HCEC 1CT (cell line): ENCODE measurements around the gene LRRC47.
"Not testable (repeated sequence)": the region's sequence is repeated elsewhere in the genome, so short reads cannot be mapped to it uniquely, and the experiment has no call there.

ENCODE experiments used
- DNase-seq: peaks from one replicate; pipeline ENCODE4 v3.0.0-alpha.2; 2017

The LRRC47 gene

GRCh38 chr1:3814771-3815561 is 18.7 kb upstream of the LRRC47 start:
- DNase-seq: no peak

GRCh38 chr1:3814065-3814464 is 17.8 kb upstream of the LRRC47 start:
- DNase-seq: no peak

GRCh38 chr1:3811595-3811911 is 15.3 kb upstream of the LRRC47 start:
- no peak for DNase-seq

- not testable (repeated sequence) for DNase-seq
Measured at GRCh38 chr1:3810149-3810761, 14.0 kb upstream of the LRRC47 start.

- no peak for DNase-seq
Measured at GRCh38 chr1:3809680-3810079, 13.4 kb upstream of the LRRC47 start.

GRCh38 chr1:3807769-3808168 is 11.5 kb upstream of the LRRC47 start:
- DNase-seq: no peak

- DNase-seq: no peak
Measured at GRCh38 chr1:3805038-3805437, 8.7 kb upstream of the LRRC47 start.

- not testable (repeated sequence) for DNase-seq
Measured at GRCh38 chr1:3804627-3804944, 8.3 kb upstream of the LRRC47 start.

- DNase-seq: no peak
Measured at GRCh38 chr1:3803905-3804626, 7.8 kb upstream of the LRRC47 start.

- DNase-seq: not testable (repeated sequence)
Measured at GRCh38 chr1:3800795-3801194, 4.5 kb upstream of the LRRC47 start.

- DNase-seq: no peak
Measured at GRCh38 chr1:3799976-3800685, 3.8 kb upstream of the LRRC47 start.

- no peak for DNase-seq
Measured at GRCh38 chr1:3795453-3796214, 664 bp downstream of the LRRC47 start.

GRCh38 chr1:3790952-3791351 is 5.3 kb downstream of the LRRC47 start:
- DNase-seq: no peak

GRCh38 chr1:3790500-3790923 is 5.8 kb downstream of the LRRC47 start:
- DNase-seq: no peak

- no peak for DNase-seq
Measured at GRCh38 chr1:3789421-3790300, 6.6 kb downstream of the LRRC47 start.

GRCh38 chr1:3788756-3789420 is 7.4 kb downstream of the LRRC47 start:
- DNase-seq: no peak

GRCh38 chr1:3787745-3788605 is 8.3 kb downstream of the LRRC47 start:
- DNase-seq: no peak

- no peak for DNase-seq
Measured at GRCh38 chr1:3787349-3787715, 9.0 kb downstream of the LRRC47 start.

- DNase-seq: no peak
Measured at GRCh38 chr1:3786468-3787348, 9.6 kb downstream of the LRRC47 start.
